Rectal smooth muscle tissue (tissue), 1 donor: Measurements from ENCODE around the gene ST6GALNAC3.

Experiments
- H3K27ac ChIP-seq: one replicate; pipeline ENCODE4 v1.7.0; 2013; ENCODE audit warnings: low read depth, low read length, inconsistent platforms
- H3K27me3 ChIP-seq: one replicate; pipeline ENCODE4 v1.7.0; 2013; ENCODE audit warnings: low read length; ENCODE audit not compliant: control insufficient read depth, insufficient read depth
- H3K36me3 ChIP-seq: one replicate; pipeline ENCODE4 v1.7.0; 2013; ENCODE audit warnings: low read length; ENCODE audit not compliant: control insufficient read depth, insufficient read depth
- H3K4me1 ChIP-seq: one replicate; pipeline ENCODE4 v1.7.0; 2013; ENCODE audit warnings: low read length; ENCODE audit not compliant: control insufficient read depth, insufficient read depth
- H3K4me3 ChIP-seq: one replicate; pipeline ENCODE4 v1.7.0; 2013; ENCODE audit warnings: low read length
- H3K9ac ChIP-seq: one replicate; pipeline ENCODE4 v1.7.0; 2013; ENCODE audit warnings: low read length

Gene ST6GALNAC3

GRCh38 chr1:76274302-76274701, 199.8 kb downstream of the ST6GALNAC3 start:
- no peak overlapping the region for H3K27ac ChIP-seq
- no peak overlapping the region for H3K4me3 ChIP-seq
- no peak overlapping the region for H3K9ac ChIP-seq
- no peaks in the 10 kb centered on the region for H3K36me3 ChIP-seq
- no peaks in the 10 kb centered on the region for H3K27me3 ChIP-seq
- no peaks in the 10 kb centered on the region for H3K4me1 ChIP-seq

- H3K27me3 ChIP-seq: no peaks in the 10 kb centered on the region
- H3K9ac ChIP-seq: no peak overlapping the region
- no peaks in the 10 kb centered on the region for H3K4me1 ChIP-seq
- H3K27ac ChIP-seq: no peak overlapping the region
- H3K36me3 ChIP-seq: no peaks in the 10 kb centered on the region
- no peak overlapping the region for H3K4me3 ChIP-seq
Observed at GRCh38 chr1:76274718-76275117, 200.2 kb downstream of the ST6GALNAC3 start.

DNA sequence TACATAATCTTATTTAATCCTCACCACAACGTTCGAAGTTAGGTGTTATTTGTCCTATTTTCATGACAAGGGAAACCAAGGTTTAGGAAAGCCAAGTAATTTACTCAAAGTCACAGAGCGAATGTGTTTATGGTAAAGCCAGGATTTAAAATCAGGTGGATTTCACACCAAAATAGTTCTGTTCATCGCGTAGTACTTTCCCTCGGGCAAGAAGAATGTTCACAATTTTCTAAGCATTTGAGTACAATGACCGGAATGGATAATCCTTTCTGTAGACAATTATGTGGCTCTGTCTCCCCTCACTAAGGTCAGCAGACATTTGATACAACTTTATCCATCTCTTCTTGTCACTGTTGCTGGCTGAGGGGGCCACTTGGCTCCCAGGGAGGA, 204.2 kb downstream of the ST6GALNAC3 start:
- no peaks in the 10 kb centered on the region for H3K36me3 ChIP-seq
- H3K27ac ChIP-seq: no peak overlapping the region
- no peaks in the 10 kb centered on the region for H3K27me3 ChIP-seq
- no peaks in the 10 kb centered on the region for H3K4me1 ChIP-seq
- no peak overlapping the region for H3K4me3 ChIP-seq
- no peak overlapping the region for H3K9ac ChIP-seq

DNA sequence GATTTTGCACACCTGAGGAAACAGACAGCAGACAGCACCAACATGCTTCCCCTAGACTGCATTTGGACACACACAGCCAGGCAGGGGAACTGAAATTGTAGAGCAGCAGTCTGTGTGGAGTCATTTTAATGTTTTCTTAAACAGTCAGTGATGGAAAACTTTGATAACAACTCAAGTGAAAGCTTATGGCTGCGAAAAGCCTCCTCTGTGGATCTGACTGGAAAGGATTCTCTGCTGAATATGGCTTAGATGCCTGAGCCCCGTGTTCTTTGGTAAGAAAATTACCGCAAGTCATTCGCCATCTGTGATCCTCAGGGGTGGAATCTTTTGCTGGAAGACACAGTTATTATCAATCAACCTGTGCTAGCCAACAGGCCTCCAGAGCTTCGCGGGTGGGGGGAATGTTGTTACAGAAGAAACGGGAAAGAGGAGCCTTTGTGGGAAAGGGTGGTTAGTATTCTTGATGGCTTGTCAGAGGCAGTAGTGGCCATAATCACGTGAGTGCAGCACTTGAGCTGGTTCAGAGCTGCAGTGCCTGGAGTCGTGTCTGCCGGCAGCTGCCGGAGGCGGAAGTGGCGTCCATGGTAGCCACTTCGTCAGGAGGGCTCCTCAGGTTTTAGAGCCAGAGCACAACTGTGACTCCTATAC, 204.7 kb downstream of the ST6GALNAC3 start:
- no peak overlapping the region for H3K9ac ChIP-seq
- H3K27ac ChIP-seq: no peak overlapping the region
- no peaks in the 10 kb centered on the region for H3K4me1 ChIP-seq
- H3K36me3 ChIP-seq: no peaks in the 10 kb centered on the region
- H3K27me3 ChIP-seq: no peaks in the 10 kb centered on the region
- H3K4me3 ChIP-seq: no peak overlapping the region

DNA sequence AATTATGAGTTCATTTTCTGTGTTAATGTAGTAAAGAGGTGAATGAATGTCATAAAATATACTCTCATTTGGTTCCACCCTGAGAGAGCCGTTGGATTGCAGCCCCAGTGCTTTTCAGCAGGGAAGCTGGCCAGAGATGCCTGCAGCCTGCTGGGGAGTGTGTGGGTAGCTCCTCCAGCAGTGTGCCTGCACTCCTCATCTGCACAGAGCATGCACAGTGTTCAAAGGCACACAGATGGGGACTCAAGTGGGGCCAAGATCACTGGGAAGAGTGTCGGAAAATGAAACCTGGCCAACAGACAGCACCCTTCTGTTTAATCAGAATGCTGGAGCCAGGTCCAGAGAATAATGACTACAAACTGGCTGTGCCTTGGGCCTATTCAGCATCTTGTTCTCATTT, 206.8 kb downstream of the ST6GALNAC3 start:
- Histone ChIP-seq H3K36me3 (no peaks in the 10 kb centered on the region), H3K27ac (no peak overlapping the region), H3K4me1 (no peaks in the 10 kb centered on the region), H3K9ac (no peak overlapping the region), H3K27me3 (no peaks in the 10 kb centered on the region), H3K4me3 (no peak overlapping the region)

GRCh38 chr1:76284842-76285241, 210.3 kb downstream of the ST6GALNAC3 start:
- H3K36me3 ChIP-seq: no peaks in the 10 kb centered on the region
- no peak overlapping the region for H3K27ac ChIP-seq
- H3K4me3 ChIP-seq: no peak overlapping the region
- no peak overlapping the region for H3K9ac ChIP-seq
- no peaks in the 10 kb centered on the region for H3K27me3 ChIP-seq
- H3K4me1 ChIP-seq: no peaks in the 10 kb centered on the region

- Histone ChIP-seq H3K4me3 (no peak overlapping the region), H3K27me3 (no peaks in the 10 kb centered on the region), H3K36me3 (no peaks in the 10 kb centered on the region), H3K4me1 (no peaks in the 10 kb centered on the region), H3K27ac (no peak overlapping the region), H3K9ac (no peak overlapping the region)
Observed at GRCh38 chr1:76285578-76286135, 211.1 kb downstream of the ST6GALNAC3 start.

DNA sequence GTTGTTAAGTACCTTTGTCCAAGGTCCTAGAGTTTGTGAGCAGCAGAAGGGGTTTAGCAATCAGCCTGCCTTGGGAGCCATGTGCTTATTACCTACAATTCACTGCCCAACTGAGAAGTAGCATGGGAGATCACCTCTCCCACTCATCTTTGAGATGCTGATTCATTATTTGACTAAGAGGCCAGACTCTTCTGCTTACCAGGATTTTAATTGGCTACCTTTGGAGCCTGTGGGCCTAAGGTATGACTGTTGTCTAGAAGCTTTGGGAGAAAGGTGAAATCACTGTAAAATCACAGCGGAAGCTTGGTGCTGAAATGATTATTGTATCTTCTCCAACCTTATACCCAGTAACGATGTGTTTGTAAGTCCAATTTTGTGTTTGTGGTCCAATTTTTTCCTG, 213.4 kb downstream of the ST6GALNAC3 start:
- H3K27me3 ChIP-seq: no peaks in the 10 kb centered on the region
- no peaks in the 10 kb centered on the region for H3K36me3 ChIP-seq
- no peak overlapping the region for H3K9ac ChIP-seq
- no peak overlapping the region for H3K4me3 ChIP-seq
- H3K27ac ChIP-seq: no peak overlapping the region
- H3K4me1 ChIP-seq: no peaks in the 10 kb centered on the region

- H3K27me3 ChIP-seq: no peaks in the 10 kb centered on the region
- H3K4me1 ChIP-seq: no peaks in the 10 kb centered on the region
- H3K27ac ChIP-seq: no peak overlapping the region
- H3K4me3 ChIP-seq: no peak overlapping the region
- no peaks in the 10 kb centered on the region for H3K36me3 ChIP-seq
- H3K9ac ChIP-seq: no peak overlapping the region
Observed at GRCh38 chr1:76288758-76289483, 214.4 kb downstream of the ST6GALNAC3 start.

DNA sequence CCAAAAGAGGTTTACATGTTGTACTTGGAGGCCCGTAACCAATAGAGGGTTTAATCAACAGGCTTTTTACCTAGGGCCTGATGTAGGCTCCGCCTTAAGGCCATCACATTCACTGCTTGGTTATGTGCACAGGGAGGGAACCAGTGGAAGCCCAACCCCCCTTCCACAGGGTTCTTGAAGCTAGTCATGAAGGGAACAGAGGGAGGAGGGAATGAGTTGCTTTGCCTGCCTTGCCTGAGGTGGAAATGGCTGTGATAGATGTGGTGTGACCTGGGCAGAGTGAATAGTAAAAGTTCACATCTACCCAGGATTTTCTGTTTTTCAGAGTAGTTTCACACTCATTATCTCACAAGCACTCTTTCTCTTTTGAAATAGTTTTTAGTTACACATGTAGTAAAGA, 215.1 kb downstream of the ST6GALNAC3 start:
- Histone ChIP-seq H3K4me1 (no peaks in the 10 kb centered on the region), H3K27me3 (no peaks in the 10 kb centered on the region), H3K27ac (no peak overlapping the region), H3K4me3 (no peak overlapping the region), H3K36me3 (no peaks in the 10 kb centered on the region), H3K9ac (no peak overlapping the region)

DNA sequence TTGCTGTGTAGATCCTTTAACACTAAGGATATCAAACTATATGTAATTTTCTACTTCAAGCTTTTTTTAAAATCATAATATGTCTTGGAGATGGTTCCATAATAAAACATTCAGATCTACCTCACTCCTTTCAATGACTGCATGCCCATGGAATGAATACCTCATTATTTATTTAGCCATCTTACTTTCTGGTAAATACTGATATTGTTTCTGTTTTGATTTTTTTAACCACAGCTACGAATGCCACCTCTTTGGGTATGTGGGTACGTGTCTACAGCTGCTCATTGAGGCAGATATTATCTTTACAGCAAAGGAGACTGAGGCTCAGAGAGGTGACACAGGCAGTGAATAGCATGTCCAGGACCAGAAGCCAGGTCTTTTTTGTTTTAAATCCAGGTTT, 215.7 kb downstream of the ST6GALNAC3 start:
- no peaks in the 10 kb centered on the region for H3K4me1 ChIP-seq
- H3K9ac ChIP-seq: no peak overlapping the region
- H3K4me3 ChIP-seq: no peak overlapping the region
- no peaks in the 10 kb centered on the region for H3K27me3 ChIP-seq
- no peak overlapping the region for H3K27ac ChIP-seq
- no peaks in the 10 kb centered on the region for H3K36me3 ChIP-seq

- H3K9ac ChIP-seq: no peak overlapping the region
- no peak overlapping the region for H3K27ac ChIP-seq
- no peaks in the 10 kb centered on the region for H3K4me1 ChIP-seq
- H3K27me3 ChIP-seq: no peaks in the 10 kb centered on the region
- H3K36me3 ChIP-seq: no peaks in the 10 kb centered on the region
- H3K4me3 ChIP-seq: no peak overlapping the region
Observed at GRCh38 chr1:76291191-76291590, 216.6 kb downstream of the ST6GALNAC3 start.

DNA sequence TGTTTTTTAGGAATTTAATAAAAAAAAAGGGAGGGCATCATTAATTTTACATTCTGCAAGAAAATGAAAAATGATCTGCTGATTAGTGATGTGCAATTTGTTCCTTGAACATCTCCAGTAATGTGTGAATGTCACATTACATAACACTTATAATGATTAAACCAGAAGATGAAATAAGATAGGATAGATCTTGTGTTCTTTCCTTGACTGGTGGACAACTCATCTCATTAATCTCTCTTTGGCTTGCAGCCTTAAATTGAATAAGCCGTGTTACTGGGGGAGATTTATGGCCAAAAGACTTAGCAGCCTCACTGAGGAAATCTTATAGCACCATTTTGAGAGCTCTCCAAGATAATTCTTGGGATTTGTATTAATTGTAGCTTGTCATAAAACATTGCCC, 217.2 kb downstream of the ST6GALNAC3 start:
- no peak overlapping the region for H3K4me3 ChIP-seq
- H3K4me1 ChIP-seq: no peaks in the 10 kb centered on the region
- no peak overlapping the region for H3K9ac ChIP-seq
- H3K27me3 ChIP-seq: no peaks in the 10 kb centered on the region
- no peak overlapping the region for H3K27ac ChIP-seq
- H3K36me3 ChIP-seq: no peaks in the 10 kb centered on the region
